ENCODE results near the gene HOMER2. TPM values are rescaled to one million over a fixed set of nuclear protein-coding genes. Genes with fewer than 3 reads are reported as not detected.

The HOMER2 gene
- total and polyA plus RNA-seq, 8 donors, result 2.9 to 144 (median 70.7) TPM

DNA sequence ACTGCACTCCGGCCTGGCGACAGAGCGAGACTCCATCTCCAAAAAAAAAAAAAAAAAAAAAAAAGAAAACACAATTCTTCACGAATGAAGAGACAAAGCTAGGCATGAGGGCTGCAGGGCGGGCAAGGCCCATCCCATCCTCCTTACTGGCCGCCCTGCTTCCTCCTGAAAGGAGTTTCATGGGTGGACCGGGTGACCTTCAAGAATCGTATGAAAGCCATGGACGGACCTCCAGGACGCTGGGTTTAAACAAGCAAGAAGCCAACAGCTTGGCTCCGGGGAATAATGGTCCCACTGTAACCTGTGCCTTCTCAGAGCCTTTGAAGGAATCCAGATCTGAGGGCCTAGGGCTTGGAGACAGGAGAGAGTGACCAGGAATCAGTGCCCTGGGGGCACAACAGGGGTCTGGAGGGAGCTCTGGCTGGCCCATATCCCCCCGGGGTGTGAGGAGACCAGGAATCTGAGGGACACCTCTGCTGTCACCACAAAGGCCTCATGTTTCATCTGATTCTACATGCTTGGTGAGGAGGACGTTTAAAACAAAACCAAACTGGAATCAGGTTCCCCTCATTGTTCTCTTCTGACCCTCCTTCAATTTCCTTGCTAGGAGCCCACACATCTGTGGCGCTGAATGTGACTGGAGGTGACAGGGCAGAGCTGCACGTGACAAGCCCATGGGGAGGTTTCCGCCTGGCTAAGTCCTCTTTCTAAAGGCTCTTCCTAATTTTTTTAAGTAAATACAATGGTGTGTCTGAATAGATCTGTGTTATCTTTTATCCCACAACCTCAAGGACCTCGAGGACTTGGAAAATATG is 97.0 kb downstream of the HOMER2 start:
- peak in 1 of 2 donors; percentile 14 for DNase-seq
- TF ChIP-seq, protein P1, sequence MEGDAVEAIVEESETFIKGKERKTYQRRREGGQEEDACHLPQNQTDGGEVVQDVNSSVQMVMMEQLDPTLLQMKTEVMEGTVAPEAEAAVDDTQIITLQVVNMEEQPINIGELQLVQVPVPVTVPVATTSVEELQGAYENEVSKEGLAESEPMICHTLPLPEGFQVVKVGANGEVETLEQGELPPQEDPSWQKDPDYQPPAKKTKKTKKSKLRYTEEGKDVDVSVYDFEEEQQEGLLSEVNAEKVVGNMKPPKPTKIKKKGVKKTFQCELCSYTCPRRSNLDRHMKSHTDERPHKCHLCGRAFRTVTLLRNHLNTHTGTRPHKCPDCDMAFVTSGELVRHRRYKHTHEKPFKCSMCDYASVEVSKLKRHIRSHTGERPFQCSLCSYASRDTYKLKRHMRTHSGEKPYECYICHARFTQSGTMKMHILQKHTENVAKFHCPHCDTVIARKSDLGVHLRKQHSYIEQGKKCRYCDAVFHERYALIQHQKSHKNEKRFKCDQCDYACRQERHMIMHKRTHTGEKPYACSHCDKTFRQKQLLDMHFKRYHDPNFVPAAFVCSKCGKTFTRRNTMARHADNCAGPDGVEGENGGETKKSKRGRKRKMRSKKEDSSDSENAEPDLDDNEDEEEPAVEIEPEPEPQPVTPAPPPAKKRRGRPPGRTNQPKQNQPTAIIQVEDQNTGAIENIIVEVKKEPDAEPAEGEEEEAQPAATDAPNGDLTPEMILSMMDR (IDR thresholded peaks at IDR 0.05), result no peak
- TF ChIP-seq POLR2A (IDR thresholded peaks at IDR 0.05), result no peak
- no peak for TF ChIP-seq EP300 (IDR thresholded peaks at IDR 0.05)
- TF ChIP-seq POLR2AphosphoS5 (IDR thresholded peaks at IDR 0.05), result no peak
- Histone ChIP-seq H3K36me3 (peaks cover 12 to 58% (median 44%) of the 10 kb centered on the region in 4 donors), H3K9me3 (no peaks in the 10 kb centered on the region), H3K4me3 (no peak overlapping the region), H3K27me3 (no peaks in the 10 kb centered on the region), H3K4me1 (peaks cover 0 to 5% (median 1%) of the 10 kb centered on the region in 4 donors), H3K27ac (no peak overlapping the region)
- 77 to 84% (median 78%) methylated on average over 15 to 17 of the region's 17 CpGs for WGBS, 5 donors
- intact Hi-C loops (cut with DNase I; ENCODE audit: low total_unique reads), result no loop called here

DNA sequence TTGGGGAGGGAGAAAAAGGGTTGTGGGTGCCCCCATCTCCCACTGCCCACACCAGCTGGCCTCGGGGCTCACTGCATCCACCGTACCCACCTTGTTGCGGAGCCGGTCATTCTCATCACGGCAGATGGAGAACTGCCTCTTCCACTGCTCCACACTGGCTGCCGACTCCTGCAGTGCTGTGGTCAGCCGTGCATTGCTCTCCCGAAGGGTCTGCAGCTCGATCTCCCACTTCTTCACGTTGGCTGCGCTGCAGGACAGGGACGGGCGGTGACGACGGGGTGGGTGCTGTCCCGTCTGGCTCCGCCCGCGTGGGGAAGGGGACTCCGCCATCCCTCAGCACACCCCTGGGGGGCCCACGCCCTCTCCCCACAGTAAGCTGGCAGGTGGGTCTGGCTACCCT is 98.0 kb downstream of the HOMER2 start:
- TF ChIP-seq POLR2A (IDR thresholded peaks at IDR 0.05) (no peak), POLR2AphosphoS5 (IDR thresholded peaks at IDR 0.05) (no peak), EP300 (IDR thresholded peaks at IDR 0.05) (no peak)
- TF ChIP-seq, protein P1 (IDR thresholded peaks at IDR 0.05), result no peak
- no peaks in the 10 kb centered on the region for H3K9me3 ChIP-seq
- peaks cover 7 to 14% (median 10%) of the 10 kb centered on the region in 4 donors for H3K4me1 ChIP-seq
- no peak overlapping the region for H3K27ac ChIP-seq
- peak in 1 of 2 donors; percentile 9 for DNase-seq
- peaks cover 12 to 59% (median 44%) of the 10 kb centered on the region in 4 donors for H3K36me3 ChIP-seq
- WGBS, 5 donors, result 90 to 94% (median 92%) methylated on average over 19 to 21 of the region's 21 CpGs
- intact Hi-C loops (cut with DNase I; ENCODE audit: low total_unique reads), result no loop called here
- H3K27me3 ChIP-seq, result no peaks in the 10 kb centered on the region
- no peak overlapping the region for H3K4me3 ChIP-seq

GRCh38 chr15:82852941-82853561 is 99.5 kb downstream of the HOMER2 start:
- DNase-seq, result peak; percentile 24 to 35
- TF ChIP-seq POLR2A (IDR thresholded peaks at IDR 0.05) (no peak), POLR2AphosphoS5 (IDR thresholded peaks at IDR 0.05) (no peak), EP300 (IDR thresholded peaks at IDR 0.05) (no peak)
- TF ChIP-seq, protein P1 (IDR thresholded peaks at IDR 0.05), result no peak
- H3K4me1 ChIP-seq, result peaks cover 10 to 20% (median 13%) of the 10 kb centered on the region in 4 donors
- peaks cover 12 to 50% (median 43%) of the 10 kb centered on the region in 4 donors for H3K36me3 ChIP-seq
- H3K9me3 ChIP-seq, result no peaks in the 10 kb centered on the region
- WGBS, 5 donors, result 64 to 71% (median 69%) methylated on average over 15 to 16 of the region's 16 CpGs
- H3K4me3 ChIP-seq, result no peak overlapping the region
- H3K27ac ChIP-seq, result no peak overlapping the region
- no peaks in the 10 kb centered on the region for H3K27me3 ChIP-seq
- intact Hi-C loops (cut with DNase I; ENCODE audit: low total_unique reads), result no loop called here

GRCh38 chr15:82851981-82852511 is 100.5 kb downstream of the HOMER2 start:
- Histone ChIP-seq H3K36me3 (peaks cover 12 to 60% (median 53%) of the 10 kb centered on the region in 4 donors), H3K4me3 (no peak overlapping the region), H3K9me3 (no peaks in the 10 kb centered on the region), H3K4me1 (peaks cover 10 to 20% (median 13%) of the 10 kb centered on the region in 4 donors), H3K27ac (no peak overlapping the region), H3K27me3 (no peaks in the 10 kb centered on the region)
- DNase-seq, result peak in 1 of 2 donors; percentile 16
- 74 to 85% (median 80%) methylated on average over 9 of the region's 9 CpGs for WGBS, 5 donors
- intact Hi-C loops (cut with DNase I; ENCODE audit: low total_unique reads), result no loop called here
- no peak for TF ChIP-seq POLR2A (IDR thresholded peaks at IDR 0.05)
- no peak for TF ChIP-seq EP300 (IDR thresholded peaks at IDR 0.05)
- no peak for TF ChIP-seq POLR2AphosphoS5 (IDR thresholded peaks at IDR 0.05)
- TF ChIP-seq, protein P1 (IDR thresholded peaks at IDR 0.05), result no peak

Measured in stomach (tissue), 9 donors.